GM12878 (cell line): ENCODE results near the gene C22orf31.

Source experiments
- EED ChIP-seq: sonication (generic); IDR thresholded peaks from 2 replicates; pipeline ENCODE4 v1.6.1; 2016; ENCODE audit warnings: antibody characterized with exemption, low read depth
- FOXM1 ChIP-seq: IDR thresholded peaks from 2 replicates; pipeline ENCODE4 v1.6.1; 2012; ENCODE audit warnings: low read depth, mild to moderate bottlenecking, inconsistent platforms, low read length, moderate library complexity
- JUNB ChIP-seq: IDR thresholded peaks from 2 replicates; pipeline ENCODE4 v1.6.1; 2016; ENCODE audit warnings: antibody characterized with exemption, mild to moderate bottlenecking
- POLR2AphosphoS2 ChIP-seq: IDR thresholded peaks from 2 replicates; pipeline ENCODE4 v1.6.1; 2011; ENCODE audit warnings: low read depth, mild to moderate bottlenecking, low read length, improper control_type of control experiment, moderate library complexity
- POLR2AphosphoS5 ChIP-seq: IDR thresholded peaks from 2 replicates; pipeline ENCODE4 v1.6.1; 2011; ENCODE audit warnings: mild to moderate bottlenecking, low read length, inconsistent platforms
- RCOR1 ChIP-seq: conservative IDR thresholded peaks from 2 replicates; pipeline ENCODE4 v1.6.1; 2012; ENCODE audit warnings: low read depth, low read length, improper control_type of control experiment
- REST ChIP-seq: IDR thresholded peaks from 2 replicates; pipeline ENCODE4 v1.6.1; 2012; ENCODE audit warnings: mild to moderate bottlenecking, low read depth, low read length
- SMAD1 ChIP-seq: fragments of 450-650 bp; IDR thresholded peaks from 2 replicates; pipeline ENCODE4 v1.6.1; 2018; ENCODE audit warnings: mild to moderate bottlenecking, low read depth; ENCODE audit not compliant: partially characterized antibody
- ZNF207 ChIP-seq: fragments of 450-650 bp; IDR thresholded peaks from 2 replicates; pipeline ENCODE4 v1.6.1; 2014; ENCODE audit warnings: antibody characterized with exemption, mild to moderate bottlenecking, borderline replicate concordance
- TF ChIP-seq, protein P1 (sequence below), 3 experiments: IDR thresholded peaks in 2 of 3; conservative IDR thresholded peaks in 1 of 3; 2 replicates each; pipeline ENCODE4 v1.5.1; 2011; ENCODE audit warnings: low read depth in 3 of 3, low read length in 3 of 3, mild to moderate bottlenecking in 3 of 3, control low read depth in 2 of 3, moderate library complexity in 2 of 3, inconsistent platforms in 1 of 3, mixed read lengths in 1 of 3; ENCODE audit not compliant: control insufficient read depth in 2 of 3, insufficient read depth in 1 of 3; ENCODE audit errors: extremely low read depth in 1 of 3

DNA sequence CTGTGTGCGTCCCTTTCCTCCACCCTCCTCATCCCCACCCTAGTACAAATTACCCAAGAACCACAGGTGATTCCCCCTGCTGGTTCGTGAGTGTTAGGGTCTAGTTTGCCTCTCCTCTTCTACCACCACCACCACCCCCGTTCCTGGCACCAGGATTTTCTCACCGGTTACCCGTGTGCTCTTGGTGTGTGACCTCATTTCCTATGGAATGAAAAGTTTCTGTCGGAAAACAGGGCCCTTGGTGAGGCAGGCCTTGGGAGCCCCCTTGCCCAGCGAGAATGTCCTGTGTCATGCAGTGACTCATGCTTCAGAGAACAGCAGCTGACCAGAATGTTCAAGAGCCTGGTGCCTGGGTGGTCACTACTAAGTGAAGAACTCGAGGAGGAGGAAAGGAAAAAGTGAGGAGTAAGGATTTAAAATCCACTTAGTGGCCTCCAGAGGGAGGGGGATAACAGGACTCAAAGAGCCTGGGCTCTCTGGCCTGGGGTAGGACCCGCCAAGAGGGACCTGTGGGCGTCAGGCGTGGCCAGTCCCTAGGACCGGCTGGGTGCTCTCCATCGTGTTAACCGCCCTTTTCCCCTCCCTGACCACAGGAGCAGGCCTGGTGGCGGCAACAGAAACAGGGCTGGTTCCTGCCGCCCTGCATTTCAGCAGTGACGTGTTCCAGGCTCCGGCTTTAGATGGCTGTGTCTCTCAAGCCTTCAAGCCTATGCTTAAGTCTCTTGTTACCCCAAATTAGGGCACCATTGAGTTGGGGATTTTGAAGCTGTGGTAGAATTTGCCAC lies 30.2 kb downstream of the C22orf31 start:
- TF ChIP-seq RCOR1, result no peak
- TF ChIP-seq POLR2AphosphoS5, result no peak
- no peak for TF ChIP-seq ZNF207
- no peak for TF ChIP-seq EED
- no peak for TF ChIP-seq POLR2AphosphoS2
- no peak for TF ChIP-seq FOXM1
- TF ChIP-seq, protein P1, sequence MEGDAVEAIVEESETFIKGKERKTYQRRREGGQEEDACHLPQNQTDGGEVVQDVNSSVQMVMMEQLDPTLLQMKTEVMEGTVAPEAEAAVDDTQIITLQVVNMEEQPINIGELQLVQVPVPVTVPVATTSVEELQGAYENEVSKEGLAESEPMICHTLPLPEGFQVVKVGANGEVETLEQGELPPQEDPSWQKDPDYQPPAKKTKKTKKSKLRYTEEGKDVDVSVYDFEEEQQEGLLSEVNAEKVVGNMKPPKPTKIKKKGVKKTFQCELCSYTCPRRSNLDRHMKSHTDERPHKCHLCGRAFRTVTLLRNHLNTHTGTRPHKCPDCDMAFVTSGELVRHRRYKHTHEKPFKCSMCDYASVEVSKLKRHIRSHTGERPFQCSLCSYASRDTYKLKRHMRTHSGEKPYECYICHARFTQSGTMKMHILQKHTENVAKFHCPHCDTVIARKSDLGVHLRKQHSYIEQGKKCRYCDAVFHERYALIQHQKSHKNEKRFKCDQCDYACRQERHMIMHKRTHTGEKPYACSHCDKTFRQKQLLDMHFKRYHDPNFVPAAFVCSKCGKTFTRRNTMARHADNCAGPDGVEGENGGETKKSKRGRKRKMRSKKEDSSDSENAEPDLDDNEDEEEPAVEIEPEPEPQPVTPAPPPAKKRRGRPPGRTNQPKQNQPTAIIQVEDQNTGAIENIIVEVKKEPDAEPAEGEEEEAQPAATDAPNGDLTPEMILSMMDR (IDR thresholded peaks at IDR 0.05 in 2 of 3, conservative IDR thresholded peaks at IDR 0.05 in 1 of 3; ENCODE audit: control insufficient read depth in 2 of 3, extremely low read depth in 1 of 3, insufficient read depth in 1 of 3, low read depth in 3 of 3, low read length in 3 of 3), result no peak
- TF ChIP-seq REST, result no peak
- no peak for TF ChIP-seq JUNB
- no peak for TF ChIP-seq SMAD1
